Neural progenitor cell (in vitro differentiated cells): ENCODE results near the gene ZIC5.

Source experiments
- EZH2 ChIP-seq: fragments of 200-600 bp; sonication (generic); IDR thresholded peaks from 2 replicates; pipeline ENCODE4 v1.6.1; 2017; ENCODE audit warnings: antibody characterized with exemption, mild to moderate bottlenecking, moderate library complexity
- EZH2phosphoT487 ChIP-seq: fragments of 200-600 bp; sonication (generic); IDR thresholded peaks from 2 replicates; pipeline ENCODE4 v1.6.1; 2017; ENCODE audit warnings: antibody characterized with exemption
- TF ChIP-seq, protein P1 (sequence below): fragments of 200-600 bp; sonication (generic); IDR thresholded peaks from 2 replicates; pipeline ENCODE4 v1.5.1; 2017; ENCODE audit warnings: antibody characterized with exemption, mild to moderate bottlenecking

DNA sequence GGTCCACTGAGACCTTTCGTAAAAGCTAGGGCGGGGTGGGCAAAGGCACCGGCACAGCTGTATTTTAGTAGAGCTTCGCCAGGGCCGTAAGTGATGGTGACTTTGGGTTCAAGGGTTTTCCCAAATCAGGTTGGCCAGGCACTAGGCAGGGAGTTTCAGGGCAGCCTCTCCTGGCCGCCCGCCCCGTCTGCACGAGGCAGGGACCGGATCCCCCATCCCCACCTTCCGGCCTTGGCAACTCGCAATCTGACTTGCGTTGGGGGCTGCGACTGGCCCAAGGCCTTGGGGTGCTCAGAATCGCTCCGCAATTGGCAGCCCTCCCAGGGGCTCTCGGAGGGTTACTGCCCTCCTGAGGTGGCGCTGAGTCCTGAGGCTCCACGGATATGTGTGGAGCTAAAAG, 4.1 kb upstream of the ZIC5 start:
- TF ChIP-seq EZH2 (peak; percentile 19), EZH2phosphoT487 (no peak)
- TF ChIP-seq, protein P1, sequence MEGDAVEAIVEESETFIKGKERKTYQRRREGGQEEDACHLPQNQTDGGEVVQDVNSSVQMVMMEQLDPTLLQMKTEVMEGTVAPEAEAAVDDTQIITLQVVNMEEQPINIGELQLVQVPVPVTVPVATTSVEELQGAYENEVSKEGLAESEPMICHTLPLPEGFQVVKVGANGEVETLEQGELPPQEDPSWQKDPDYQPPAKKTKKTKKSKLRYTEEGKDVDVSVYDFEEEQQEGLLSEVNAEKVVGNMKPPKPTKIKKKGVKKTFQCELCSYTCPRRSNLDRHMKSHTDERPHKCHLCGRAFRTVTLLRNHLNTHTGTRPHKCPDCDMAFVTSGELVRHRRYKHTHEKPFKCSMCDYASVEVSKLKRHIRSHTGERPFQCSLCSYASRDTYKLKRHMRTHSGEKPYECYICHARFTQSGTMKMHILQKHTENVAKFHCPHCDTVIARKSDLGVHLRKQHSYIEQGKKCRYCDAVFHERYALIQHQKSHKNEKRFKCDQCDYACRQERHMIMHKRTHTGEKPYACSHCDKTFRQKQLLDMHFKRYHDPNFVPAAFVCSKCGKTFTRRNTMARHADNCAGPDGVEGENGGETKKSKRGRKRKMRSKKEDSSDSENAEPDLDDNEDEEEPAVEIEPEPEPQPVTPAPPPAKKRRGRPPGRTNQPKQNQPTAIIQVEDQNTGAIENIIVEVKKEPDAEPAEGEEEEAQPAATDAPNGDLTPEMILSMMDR = no peak
